GM19468 (cell line): ENCODE results near the gene LRRC8A.
"Not testable (repeated sequence)": the region's sequence is repeated elsewhere in the genome, so short reads cannot be mapped to it uniquely, and the experiment has no call there.

Experiments used
- ATAC-seq: cut with Tn5 transposase; IDR thresholded peaks from one replicate; pipeline ENCODE4 v1.9.1; 2021; ENCODE audit warnings: mild to moderate bottlenecking, moderate library complexity, moderate number of reproducible peaks; ENCODE audit not compliant: unreplicated experiment; ENCODE audit errors: extremely low read depth

LRRC8A gene

GRCh38 chr9:128881884-128882676 is at the start of gene LRRC8A, which contains the start of gene KYAT1:
LRRC8A (plus strand) TSS chr9:128882133; CDS start chr9:128907165, 25,032 bp downstream.
KYAT1 (minus strand) TSS chr9:128881950; CDS start chr9:128845405, 36,545 bp downstream.
- peak; percentile 82 for ATAC-seq

- ATAC-seq: no peak
Measured at GRCh38 chr9:128833696-128834095, 48.2 kb upstream of the LRRC8A start.

- no peak for ATAC-seq
Measured at GRCh38 chr9:128835246-128836210, 46.4 kb upstream of the LRRC8A start.

- no peak for ATAC-seq
Measured at GRCh38 chr9:128836509-128837145, 45.3 kb upstream of the LRRC8A start.

GRCh38 chr9:128838338-128838737 is 43.6 kb upstream of the LRRC8A start:
- no peak for ATAC-seq

GRCh38 chr9:128840524-128840923 is 41.4 kb upstream of the LRRC8A start:
- ATAC-seq: no peak

DNA sequence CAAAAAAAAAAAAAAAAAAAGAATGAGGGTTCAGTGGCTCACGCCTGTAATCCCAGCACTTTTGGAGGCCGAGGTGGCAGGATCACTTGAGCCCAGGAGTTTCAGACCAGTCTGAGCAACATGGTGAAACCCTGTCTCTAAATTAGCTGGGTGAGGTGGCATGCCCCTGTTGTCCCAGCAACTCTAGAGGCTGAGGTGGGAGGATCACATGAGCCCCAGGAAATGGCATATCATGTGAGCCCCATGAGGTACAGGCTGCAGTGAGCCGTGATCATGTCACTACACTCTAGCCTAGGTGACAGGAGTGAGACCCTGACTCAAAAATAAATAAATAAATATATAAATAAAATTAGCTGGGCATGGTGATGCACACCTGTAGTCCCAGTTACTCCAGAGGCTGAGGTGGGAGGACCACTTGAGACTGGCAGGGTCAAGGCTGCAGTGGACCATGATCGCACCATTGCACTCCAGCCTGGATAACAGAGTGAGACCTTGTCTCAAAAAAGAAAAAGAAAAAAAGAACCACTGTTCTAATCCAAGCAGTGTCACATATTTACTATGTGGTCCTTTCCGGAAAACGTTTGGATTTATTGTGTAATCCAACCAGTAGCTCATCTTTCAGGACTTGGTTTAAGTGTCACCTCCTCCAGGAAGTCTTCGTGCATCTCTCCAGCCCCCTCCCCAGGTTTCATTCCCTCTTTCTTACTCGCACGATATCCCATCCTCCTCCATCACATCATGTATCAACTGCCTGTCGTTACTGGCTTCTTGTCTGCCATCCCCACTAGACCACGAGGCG is 40.0 kb upstream of the LRRC8A start:
- no peak for ATAC-seq

DNA sequence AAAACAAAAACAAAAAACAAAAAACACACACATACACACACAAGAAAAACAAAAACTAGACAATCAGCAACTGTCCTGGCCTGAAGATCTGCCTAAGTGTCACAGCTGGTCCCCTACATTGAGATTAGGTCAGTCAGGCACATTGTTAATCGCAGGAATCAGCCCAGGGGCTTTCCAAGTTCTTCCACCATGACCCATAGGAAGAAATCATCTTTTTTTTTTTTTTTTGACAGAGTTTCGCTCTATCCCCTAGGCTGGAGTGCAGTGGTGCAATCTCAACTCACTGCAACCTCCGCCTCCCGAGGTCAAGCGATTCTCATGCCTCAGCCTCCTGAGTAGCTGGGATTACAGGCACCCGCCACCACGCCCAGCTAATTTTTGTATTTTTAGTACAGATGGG is 38.8 kb upstream of the LRRC8A start:
- not testable (repeated sequence) for ATAC-seq

GRCh38 chr9:128845186-128845931 is 36.6 kb upstream of the LRRC8A start:
- no peak for ATAC-seq

- no peak for ATAC-seq
Measured at GRCh38 chr9:128846680-128847030, 35.3 kb upstream of the LRRC8A start.

DNA sequence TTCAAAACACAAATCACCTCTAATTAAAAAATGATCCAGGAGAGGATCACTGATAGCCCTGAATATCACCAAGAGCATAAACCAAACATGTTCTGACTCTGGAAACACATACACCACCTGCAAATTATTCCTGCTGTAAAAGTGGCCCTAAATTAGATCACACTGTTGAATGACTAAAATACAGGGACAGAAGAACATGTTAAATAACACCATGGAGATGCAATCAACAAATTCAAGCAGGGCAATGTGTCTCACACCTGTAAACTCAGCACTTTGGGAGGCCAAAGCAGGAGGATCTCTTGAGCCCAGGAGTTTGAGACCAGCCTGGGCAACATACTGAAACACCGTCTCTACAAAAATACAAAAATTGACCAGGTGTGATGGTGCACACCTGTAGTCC is 34.1 kb upstream of the LRRC8A start:
- ATAC-seq: no peak

DNA sequence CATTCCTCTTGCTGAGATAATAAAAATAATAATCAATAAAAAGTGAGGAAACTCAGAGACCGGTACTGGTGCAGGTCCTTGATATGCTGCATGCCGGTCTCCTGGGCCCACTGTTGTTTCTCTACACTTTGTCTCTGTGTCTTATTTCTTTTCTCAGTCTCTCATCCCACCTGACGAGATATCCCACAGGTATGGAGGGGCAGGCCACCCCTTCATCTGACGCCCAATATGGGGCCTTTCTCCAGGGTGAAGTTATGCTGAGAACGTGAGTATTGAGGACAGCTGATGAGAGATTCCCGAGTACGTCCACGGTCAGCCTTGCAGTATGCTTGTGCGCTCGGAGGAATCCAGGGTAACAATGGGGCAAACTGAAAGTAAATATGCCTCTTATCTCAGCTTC is 30.9 kb upstream of the LRRC8A start:
- not testable (repeated sequence) for ATAC-seq

DNA sequence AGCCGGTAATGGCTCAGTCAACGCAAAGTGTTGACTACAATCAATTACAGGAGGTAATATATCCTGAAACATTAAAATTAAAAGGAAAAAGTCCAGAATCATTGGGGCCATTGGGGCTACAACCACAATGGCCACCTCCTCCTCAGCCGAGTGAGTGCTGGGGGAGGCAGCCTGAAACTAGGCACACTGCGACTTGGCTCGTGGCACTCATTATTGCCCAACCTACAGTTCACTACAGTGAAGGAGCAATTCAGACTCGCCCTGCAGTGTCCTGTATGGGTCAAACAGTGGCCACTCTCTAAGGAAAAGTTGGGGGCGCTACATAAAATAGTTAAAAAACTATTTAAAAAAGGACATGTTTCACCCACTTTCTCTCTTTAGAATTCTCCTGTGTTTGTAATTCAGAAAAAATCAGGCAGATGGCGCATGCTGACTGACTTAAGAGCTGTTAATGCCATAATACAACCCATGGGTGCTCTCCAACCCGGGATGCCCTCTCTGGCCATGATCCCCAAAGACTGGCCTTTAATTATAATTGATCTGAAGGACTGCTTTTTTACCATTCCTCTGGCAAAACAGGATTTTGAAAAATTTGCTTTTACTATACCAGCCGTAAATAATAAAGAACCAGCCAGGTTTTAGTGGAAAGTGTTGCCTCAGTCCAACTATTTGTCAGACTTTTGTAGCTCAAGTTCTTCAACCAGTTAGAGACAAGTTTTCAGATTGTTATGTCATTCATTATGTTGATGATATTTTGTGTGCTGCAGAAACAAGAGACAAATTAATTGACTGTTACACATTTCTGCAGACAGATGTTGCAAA is 29.9 kb upstream of the LRRC8A start:
- ATAC-seq: not testable (repeated sequence)

DNA sequence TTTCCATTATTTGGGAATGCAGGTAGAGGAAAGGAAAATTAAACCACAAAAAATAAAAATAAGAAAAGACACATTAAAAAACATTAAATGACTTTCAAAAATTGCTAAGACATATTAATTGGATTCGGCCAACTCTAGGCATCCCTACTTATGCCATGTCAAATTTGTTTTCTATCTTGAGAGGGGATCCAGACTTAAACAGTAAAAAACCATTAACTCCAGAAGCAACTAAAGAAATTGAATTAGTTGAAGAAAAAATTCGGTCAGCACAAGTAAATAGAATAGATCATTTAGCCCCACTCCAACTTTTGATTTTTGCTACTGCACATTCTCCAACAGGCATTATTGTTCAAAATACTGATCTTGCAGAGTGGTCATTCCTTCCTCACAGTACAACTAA is 29.3 kb upstream of the LRRC8A start:
- not testable (repeated sequence) for ATAC-seq

GRCh38 chr9:128854454-128854853 is 27.5 kb upstream of the LRRC8A start:
- ATAC-seq: not testable (repeated sequence)

- ATAC-seq: not testable (repeated sequence)
Measured at GRCh38 chr9:128858476-128858875, 23.5 kb upstream of the LRRC8A start.

DNA sequence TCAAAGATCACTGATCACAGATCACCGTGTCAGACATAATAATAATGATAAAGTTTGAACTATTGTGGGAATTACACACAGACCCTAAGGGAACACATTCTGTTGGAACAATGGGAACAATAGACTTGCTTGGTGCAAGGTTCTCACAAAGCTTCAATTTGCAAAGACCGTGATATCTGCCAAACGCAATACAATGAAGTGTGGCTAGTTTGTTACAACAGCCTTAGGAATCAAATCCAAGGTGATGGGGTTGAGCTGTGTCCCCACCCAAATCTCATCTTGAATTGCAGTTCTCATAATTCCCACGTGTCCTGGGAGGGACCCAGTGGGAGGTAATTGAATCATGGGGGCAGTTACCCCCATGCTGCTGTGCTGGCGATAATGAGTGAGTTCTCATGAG is 21.0 kb upstream of the LRRC8A start:
- ATAC-seq: no peak

- no peak for ATAC-seq
Measured at GRCh38 chr9:128861501-128861900, 20.4 kb upstream of the LRRC8A start.
